T-helper 2 cell treated with Interferon-gamma antibody and Interleukin-4, amounts not matched to agents 5 μg/mL and 100 μg/mL, for 36 hours (primary cell): ENCODE measurements around the gene HNRNPA0.

Experiments used
- DNase-seq: peaks from one replicate; pipeline ENCODE4 v3.0.0; 2021; ENCODE audit warnings: low spot score
- H3K27ac Mint-ChIP-seq: one replicate; pipeline ENCODE4 v1.8.0; 2021; ENCODE audit warnings: mild to moderate bottlenecking, mixed read lengths
- H3K27me3 Mint-ChIP-seq: one replicate; pipeline ENCODE4 v1.8.0; 2021; ENCODE audit warnings: low read depth, mixed read lengths
- H3K36me3 Mint-ChIP-seq: one replicate; pipeline ENCODE4 v1.8.0; 2021; ENCODE audit warnings: low read depth, mixed read lengths
- H3K4me1 Mint-ChIP-seq: one replicate; pipeline ENCODE4 v1.8.0; 2021; ENCODE audit warnings: low read depth, mixed read lengths
- H3K4me3 Mint-ChIP-seq: one replicate; pipeline ENCODE4 v1.8.0; 2022; ENCODE audit warnings: mild to moderate bottlenecking, moderate library complexity, mixed read lengths
- H3K9me3 Mint-ChIP-seq: one replicate; pipeline ENCODE4 v1.8.0; 2021; ENCODE audit warnings: mixed read lengths

The HNRNPA0 gene

GRCh38 chr5:137699336-137700281 lies 54.6 kb downstream of the HNRNPA0 start:
- H3K27me3 Mint-ChIP-seq: no peaks in the 10 kb centered on the region
- peaks cover 24% of the 10 kb centered on the region for H3K4me1 Mint-ChIP-seq
- no peaks in the 10 kb centered on the region for H3K9me3 Mint-ChIP-seq
- H3K27ac Mint-ChIP-seq: no peak overlapping the region
- H3K4me3 Mint-ChIP-seq: no peak overlapping the region
- DNase-seq: no peak
- H3K36me3 Mint-ChIP-seq: peaks cover 10% of the 10 kb centered on the region

GRCh38 chr5:137696481-137696880 lies 57.7 kb downstream of the HNRNPA0 start:
- H3K4me3 Mint-ChIP-seq: no peak overlapping the region

GRCh38 chr5:137695651-137696428 lies 58.3 kb downstream of the HNRNPA0 start:
- Mint-ChIP-seq H3K4me3 (peak overlapping the region; percentile 68), H3K27ac (peak overlapping the region; percentile 86), H3K4me1 (peaks cover 24% of the 10 kb centered on the region), H3K36me3 (peaks cover 8% of the 10 kb centered on the region), H3K27me3 (no peaks in the 10 kb centered on the region), H3K9me3 (no peaks in the 10 kb centered on the region)
- no peak for DNase-seq

More at GRCh38 chr5:137696481-137696880, 57.7 kb downstream of the HNRNPA0 start:
- peak; percentile 33 for DNase-seq
- Mint-ChIP-seq H3K36me3 (peaks cover 8% of the 10 kb centered on the region), H3K27me3 (no peaks in the 10 kb centered on the region), H3K27ac (peak overlapping the region; percentile 86), H3K4me1 (peaks cover 24% of the 10 kb centered on the region), H3K9me3 (no peaks in the 10 kb centered on the region)
